GM18502 (cell line): ENCODE measurements around the gene NOS1.

Source experiments
- ATAC-seq: cut with Tn5 transposase; IDR thresholded peaks from one replicate; pipeline ENCODE4 v1.9.1; 2021; ENCODE audit warnings: mild to moderate bottlenecking; ENCODE audit not compliant: unreplicated experiment, poor library complexity

Gene NOS1

DNA sequence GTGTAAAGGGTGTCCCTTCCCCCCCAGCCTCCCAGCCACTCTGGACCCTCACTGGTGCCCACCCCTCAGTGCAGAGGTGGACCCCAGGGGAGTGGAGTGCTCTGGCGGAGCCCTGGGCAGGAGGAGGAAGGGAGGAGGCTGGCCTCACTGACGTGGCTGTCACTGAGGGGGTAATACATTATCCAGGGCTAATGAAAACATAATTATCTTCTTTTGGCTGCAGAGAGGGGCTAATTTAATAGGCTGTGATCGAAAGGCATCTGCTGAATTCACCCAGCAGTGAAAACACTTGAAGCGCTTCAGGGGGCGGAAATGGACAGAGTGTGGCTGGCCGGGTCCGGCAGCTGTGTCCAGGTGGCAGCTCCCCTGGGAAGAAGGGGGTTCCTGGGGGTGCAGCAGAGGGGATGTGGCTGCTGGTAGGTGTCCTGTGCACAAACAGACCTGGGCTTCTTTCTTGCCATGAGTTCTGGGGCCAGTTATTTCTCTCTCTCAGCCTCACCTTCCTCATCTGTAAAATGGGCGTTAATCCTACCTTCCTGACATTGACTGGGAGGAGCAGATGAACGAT is 3.7 kb upstream of the NOS1 start:
- ATAC-seq, result no peak

DNA sequence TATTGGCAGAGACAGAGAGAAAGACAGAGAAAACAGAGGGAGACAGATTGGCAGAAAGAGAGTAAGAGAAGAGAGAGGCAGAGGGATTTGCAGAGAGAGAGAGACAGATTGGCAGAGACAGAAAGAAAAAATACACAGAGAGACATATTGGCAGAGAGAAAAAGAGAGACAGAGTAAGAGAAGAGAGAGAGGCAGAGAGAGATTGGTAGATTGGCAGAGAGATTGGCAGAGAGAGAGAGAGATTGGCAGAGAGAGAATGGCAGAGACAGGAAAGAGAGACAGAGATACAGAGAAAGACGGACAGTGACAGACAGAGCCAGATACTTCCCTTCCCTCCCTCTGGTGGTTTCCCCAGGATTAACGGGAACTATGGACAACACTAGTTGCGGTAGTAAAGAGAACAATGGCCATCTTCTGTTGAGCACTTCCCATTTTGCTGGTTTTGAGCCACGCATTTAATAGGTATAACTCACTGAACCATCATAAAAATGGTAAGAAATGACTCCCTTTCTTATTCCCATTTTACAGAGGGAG is 2.6 kb upstream of the NOS1 start:
- no peak for ATAC-seq

DNA sequence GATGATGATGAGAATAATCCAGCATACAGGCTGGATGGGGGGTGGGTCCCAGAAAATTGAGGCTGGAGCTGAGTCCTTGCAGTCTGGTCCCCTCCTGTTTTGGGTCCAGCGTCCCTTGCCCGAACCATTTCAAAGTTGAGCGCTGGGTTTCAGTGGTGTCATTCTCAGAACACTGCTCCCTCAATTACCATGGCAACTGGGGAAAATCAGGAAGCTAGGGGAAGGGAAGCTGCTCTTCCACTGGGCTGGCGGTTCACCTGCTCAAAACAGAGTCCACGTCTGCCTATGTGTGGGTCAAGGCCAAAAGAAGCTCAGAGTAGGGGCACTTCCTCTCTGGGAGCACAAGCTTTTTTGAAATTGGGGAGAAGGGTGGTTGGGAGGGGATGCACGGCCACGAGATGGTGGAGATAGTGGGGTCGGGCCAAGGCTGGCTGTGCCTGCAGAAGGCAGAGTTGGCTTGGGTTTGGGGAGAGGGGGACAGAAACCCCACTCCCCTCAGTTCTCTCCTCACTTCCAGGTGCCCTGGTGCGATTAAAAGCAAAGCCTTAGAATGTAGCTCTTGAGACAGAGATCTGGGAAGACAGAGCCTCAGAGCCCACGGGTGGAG is 1.7 kb upstream of the NOS1 start:
- ATAC-seq, result no peak

DNA sequence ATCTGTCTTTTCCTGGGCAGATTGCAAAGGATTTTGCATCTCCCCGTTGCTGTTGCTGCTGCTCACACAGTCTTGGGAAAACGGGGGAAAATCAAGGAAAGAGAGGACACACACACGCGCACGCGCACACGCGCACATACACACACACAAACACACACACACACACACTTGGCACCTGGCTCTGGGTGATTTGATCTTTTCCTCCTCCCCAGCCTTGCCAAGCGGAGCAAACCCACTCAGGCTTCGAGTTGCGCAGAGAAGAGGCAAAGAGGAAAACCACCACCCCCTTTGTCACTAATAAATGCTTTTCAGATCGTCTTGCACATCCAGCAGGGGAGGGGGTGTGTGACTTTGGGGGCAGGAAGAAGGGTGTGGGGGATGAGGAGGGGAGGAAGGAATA is 965 bp upstream of the NOS1 start:
- ATAC-seq, result no peak

DNA sequence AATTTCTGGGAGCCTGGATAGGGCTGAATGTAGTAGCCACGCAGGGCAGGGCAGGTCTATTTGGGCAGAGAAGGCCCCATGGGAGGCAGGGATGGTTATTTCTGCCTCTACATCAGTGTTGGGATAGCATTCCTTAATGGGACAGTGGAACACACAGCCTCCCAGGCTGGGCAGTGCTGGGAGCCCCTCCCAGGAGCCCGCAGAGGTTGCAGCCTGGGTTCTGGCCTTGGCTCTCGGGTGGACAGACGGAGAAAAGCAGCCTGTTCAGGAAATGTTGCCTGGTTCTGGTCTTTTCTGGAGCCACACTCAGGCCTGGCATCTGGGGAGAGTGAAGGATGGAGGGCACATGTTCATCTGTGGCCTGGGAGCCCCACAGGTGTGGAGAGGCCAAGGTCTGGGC is 479 bp upstream of the NOS1 start:
- ATAC-seq, result no peak

DNA sequence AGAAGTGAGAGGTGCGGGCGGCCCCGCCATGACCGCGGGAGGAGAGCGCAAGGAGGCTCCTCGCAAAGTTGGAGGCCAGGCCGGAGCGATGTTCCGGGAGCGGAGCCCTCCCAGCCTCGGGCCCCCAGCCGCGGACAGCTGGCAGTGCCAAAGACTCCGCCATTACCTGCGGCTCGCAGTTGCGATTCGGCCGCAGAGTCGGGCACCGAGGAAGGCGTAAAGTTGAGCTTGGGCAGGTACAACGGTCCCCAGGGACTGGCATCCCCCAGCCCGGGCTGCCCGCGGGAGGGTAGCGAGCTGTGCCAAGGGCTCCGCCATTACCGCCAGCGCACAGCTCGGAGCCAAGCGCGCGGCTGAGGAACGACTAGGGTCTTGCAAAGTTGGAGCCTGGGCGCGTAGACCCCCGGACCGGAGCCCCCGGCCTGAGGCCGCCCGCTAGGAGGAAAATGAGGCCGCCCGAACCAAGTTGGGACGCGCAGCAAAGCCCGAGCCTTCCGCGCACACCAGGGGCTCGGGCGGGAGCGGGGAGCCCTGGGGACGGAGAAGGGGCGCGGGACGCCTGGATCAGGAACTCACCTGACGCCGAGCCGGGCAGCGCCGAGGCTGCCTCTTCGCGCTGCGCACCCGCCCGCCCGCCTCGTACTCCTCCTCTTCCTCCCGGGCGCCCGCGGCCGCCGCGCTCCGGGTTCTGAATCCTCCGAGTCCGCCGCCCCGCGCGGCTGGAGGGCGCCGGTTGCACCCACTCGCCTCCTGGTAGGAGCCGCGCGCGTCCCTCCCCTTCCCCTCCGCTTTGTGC is 677 bp downstream of the NOS1 start:
- no peak for ATAC-seq

DNA sequence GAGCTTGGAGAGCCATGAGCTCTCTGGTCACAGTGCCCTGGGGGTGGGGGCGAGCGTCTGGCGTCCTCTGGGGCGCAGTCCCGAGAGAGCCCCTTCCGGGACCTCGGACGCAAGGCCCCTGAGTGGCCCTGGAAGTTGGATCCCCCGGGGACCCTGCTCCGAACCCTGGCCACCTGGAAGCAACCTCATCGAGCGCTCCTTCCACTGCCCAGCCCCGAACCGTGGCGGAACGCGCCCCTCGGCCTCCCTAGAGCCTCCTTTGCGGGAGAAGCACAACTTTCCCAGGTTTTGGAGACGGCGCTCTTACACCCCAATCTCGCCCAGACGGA is 1.2 kb downstream of the NOS1 start:
- ATAC-seq, result no peak

DNA sequence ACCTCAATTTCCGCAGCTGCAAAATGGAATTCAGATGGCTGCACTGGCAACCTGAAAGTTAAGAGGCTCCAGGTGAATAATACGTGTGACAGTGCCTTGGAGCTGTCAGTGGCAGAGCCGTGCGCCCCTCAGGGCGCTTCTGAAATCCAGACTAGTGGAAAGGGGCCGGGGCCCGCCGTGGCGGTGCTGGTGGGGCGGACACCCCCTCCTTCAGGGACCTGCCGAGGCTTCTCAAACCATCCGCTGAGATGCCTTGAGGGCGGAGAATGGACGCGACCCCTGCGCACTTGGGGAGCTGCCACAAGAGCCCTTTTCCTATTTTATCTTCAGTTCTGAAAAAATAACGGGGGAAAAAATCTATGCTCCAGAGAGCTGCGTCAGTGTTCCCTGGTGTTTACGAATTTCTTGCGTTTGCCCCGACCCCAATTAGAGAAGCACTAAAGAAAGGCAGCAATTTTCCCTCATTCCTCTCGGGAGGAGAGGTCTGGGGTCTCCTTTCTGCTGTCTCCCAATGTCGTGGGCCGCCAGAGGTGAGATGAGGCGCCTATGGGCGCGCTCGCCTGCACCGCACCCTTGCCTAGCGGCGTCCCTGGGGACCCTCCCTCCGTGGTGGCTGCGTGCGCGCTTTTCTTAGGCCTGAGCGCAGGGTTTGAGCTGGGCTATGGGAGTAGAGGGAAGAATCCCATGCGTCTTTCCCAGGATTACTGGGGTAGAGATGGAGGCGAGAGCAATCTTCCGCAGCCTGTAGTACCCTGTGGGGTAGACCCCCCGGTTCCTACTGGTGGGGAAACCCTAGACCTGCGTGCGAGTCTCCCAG is 2.2 kb downstream of the NOS1 start:
- no peak for ATAC-seq

DNA sequence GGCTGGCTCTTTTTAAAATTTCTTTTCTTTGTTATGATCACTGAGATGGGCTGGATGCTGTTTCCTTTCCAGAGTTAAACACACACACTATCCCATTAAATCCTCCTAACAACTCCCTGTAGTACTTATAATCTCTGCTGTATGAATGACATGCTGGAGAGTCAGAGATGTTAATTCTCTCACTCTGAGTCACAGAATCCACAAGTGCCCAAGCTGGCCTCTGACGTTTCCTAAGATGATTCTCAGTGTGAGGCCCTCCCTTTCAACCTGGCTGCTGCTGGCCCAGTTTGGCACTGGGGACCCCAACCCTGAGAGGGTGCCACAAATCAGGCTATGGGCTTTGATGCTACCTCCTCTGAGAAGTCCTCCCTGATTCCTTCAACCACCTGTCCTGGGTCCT is 5.4 kb downstream of the NOS1 start:
- no peak for ATAC-seq

DNA sequence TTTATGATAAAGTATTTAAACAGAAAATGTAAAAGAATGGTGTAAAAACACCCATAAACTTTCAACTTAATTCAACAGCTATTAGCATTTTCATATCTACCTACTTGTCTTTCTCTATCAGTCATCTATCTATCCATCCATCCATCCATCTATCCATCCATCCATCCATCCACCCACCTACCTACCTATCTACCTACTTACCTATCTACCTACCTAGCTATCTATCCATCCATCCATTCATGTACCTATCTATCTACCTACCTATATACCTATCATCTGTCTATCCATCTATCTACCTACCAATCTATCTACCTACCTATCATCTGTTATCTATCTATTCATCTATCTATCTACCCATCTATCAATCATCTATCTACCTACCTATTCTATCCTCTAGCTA is 8.5 kb downstream of the NOS1 start:
- no peak for ATAC-seq

DNA sequence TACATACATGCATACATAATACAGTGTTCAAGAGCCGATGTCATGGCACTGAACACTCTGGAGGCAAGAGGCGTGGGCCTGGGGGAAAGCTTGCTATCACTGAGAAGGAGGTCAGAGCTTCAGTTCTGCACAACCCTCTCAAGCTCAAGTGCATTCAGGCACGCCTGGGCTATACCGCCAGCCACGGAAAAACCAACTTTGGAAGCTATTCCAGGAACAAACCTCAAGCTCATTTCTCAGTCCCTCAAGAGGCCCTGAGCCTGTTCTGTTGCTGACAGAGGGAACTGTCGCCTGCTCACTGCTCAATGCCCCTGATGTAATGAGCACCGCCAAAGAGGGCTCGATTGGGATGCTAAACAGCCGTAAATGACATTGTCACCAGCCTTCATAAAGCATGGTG is 9.2 kb downstream of the NOS1 start:
- ATAC-seq, result no peak

DNA sequence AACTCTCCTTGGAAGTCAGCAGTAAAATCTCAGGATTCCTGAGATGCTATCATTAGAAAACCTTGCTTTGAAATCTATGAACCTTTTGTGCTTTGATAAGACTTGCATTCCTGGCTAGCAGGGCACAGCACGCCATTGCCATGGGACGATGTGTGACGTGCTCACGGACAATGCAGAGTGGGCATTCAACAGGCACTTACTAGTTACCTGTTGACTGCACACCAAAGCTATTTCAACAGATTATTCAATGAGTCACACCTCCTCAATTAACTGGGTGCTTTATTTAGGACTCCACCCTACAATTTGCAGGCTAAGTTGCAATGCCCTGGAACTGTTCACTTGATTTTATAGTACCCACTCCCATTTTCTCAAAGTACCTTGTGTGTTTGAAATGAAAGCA is 11.3 kb downstream of the NOS1 start:
- no peak for ATAC-seq

DNA sequence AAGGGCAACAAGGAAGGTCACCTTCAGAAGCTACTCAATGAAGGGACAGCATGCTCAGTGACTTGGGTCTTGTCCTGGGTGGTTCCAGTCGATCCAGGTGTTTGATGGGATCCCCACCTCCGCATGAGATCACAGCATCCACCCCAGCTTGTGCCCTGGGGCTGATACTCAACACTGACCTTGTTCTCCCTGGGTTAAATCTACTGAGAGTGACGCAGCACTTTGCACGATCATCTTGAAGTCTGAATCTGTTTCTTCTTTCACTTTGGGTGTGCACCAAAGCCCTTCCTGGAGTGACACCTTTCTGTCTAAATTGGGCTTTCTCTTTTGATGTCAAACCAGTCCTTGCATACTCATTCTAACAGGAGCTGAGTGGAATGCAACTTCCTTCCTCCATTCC is 13.8 kb downstream of the NOS1 start:
- no peak for ATAC-seq

DNA sequence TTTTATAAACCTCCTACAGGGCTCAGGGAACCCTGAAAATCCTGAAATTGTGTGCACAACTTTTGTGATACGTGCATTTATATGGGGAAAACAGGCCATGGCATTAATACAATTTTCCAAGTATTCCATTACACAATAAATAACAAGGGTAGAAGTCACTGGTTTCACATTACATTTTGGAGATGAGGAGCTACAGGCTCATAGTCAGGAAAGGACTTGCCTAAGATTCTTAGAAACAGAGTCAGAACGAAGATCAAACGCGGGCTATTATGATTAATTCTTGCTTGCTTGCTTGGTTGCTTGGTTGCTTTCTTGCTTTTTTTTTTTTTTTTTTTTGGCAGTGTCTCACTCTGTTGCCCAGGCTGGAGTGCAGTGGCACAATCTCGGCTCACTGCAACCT is 16.7 kb downstream of the NOS1 start:
- ATAC-seq, result no peak

DNA sequence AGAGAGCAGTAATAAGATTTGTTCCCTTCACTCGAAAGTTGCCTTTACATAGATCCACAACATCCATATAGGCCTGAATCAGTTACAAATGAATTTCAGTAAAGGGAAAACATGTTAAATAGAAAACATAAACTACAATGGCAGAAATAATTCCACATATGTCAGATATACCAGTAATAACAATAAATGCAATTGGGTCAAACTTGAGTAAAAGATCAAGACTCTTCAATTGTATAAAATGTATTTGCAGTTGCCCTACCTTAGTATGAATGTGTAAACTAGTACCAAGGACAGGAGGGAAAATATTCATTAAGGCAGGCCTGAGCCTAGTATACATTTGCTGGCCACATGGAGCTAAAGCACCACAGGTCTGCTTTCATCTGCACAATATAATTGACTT is 17.6 kb downstream of the NOS1 start:
- ATAC-seq, result no peak

DNA sequence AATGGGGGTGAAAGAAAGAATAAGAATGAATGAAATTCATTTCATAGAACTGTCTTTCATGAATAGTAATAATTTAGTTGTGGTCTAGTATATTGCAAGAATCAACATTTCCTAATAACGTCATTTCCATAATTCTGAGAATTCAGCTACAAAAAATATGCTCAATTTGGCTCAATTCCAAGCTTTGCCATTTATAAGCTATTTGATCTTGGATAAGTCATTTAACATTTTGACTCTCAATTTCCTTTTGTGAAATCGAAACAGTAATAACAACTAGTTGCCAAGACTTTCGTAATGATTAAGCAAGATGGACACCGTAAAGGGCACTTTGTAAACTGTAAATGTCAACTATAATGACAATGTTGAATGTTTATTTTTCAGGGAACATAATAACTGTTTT is 18.1 kb downstream of the NOS1 start:
- no peak for ATAC-seq

DNA sequence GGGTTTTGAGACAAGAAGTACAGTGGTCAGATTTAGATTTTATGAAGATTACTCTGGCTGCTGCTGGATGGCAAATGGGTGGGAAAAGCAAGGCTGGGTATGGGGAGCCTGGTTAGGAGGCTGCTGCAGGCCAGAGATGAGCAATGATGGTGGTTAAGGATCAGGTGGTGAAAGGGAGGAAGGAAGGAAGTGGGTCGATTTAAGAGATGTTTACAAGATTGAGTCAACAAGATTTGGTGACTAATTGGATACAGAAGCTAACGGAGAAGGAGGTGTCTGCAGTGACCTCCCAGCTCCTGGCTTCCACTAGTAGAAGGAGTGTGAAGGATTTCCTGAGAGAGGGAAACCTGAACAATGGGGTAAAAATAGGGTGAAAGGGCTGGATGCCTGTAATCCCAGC is 18.7 kb downstream of the NOS1 start:
- no peak for ATAC-seq

DNA sequence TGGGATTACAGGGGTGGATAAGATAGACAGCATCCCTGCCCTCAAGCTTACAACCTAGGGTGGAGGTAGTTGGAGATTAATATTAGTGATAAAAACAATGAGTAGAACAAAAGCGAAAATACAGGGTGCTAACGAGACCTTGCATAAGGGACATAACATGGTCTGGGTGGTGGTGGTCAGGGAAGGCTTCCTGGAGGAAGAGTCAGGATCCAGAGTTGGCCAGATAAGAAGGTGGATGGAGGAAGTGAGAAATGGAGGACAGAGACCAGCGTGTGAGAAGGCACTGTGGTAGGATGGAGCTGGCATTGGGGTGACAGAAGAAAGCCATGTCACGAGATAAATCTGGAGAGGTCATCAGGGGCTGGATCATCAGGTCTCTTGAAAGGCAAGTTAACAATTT is 19.2 kb downstream of the NOS1 start:
- no peak for ATAC-seq

DNA sequence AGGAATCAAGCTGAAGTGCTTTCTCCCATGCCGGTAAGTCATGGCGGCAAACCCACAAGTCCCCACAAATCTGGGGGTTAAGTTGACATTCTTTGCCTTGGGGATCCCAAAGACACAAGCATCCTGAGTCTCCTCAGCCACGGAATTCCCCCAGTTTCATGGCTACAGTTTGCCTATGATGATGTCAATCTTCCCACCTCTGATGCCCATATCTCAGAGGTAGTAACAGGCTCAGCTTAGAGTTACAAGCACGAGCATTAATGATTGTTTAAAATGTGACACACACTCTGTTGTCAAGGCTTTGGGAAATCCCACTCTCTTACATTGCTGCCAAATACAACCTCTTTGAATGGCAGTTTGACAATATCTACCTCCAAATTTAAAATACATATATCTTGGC is 22.3 kb downstream of the NOS1 start:
- ATAC-seq, result no peak

DNA sequence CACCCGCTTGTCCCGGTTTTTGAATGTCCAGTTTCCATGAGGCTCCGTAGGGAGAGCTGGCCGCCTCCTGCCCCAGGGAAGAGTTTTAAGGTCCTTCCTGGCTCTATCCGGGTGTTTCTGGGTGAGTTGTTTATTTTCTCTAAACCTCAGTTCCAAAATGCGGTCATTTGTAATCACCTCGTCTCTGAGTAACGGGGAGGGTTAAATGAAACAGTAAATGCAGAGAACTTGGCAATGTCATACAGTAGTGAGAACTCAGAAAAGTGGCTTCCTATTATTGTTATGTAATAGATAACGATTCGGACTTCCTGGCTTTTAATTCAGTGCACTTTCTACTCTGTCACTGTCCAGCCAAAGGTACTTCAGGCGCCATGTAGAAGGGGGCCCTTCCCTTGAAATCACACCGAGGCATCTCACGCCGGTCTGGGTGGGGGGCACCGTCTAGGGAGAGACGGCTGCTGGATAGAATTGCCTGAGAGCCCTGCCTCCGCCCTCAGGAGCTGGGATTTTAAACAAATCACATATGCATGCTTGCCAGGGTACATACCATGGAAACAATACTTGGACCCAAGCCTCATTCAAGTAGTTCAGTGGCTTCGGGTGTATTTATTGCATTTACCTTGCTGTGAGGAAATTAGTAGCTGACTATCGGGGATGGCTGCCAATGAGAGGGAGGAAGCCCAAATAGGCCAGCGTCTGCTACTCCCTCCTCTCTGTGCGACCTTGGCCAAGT is 26.4 kb downstream of the NOS1 start:
- no peak for ATAC-seq
